HepG2 (cell line): ENCODE measurements around the gene NXNL2. TPM values are rescaled to one million over a fixed set of nuclear protein-coding genes. Genes with fewer than 3 reads are reported as not detected.

Source experiments
- ATAC-seq: fragments of 200-7000 bp; cut with Tn5 transposase; 3 replicates; pipeline ENCODE4 v1.9.1; 2020; ENCODE audit warnings: mild to moderate bottlenecking, moderate library complexity
- BruUV-seq: library from RNA; stranded (reverse); fragments of 400-500 nt; replicated peaks from 2 replicates; lab custom pipeline; 2021; lab: Mats Ljungman, UMichigan
- CTCF ChIA-PET: fragments of 300-600 bp; formaldehyde crosslinking; extraction: SDS; loops from one replicate; lab custom pipeline; 2021; ENCODE audit warnings: low total read pairs, inconsistent platforms, low intra/inter-chr PET ratio; lab: Yijun Ruan, JAX
- POLR2A ChIA-PET: fragments of 350-600 bp; sonication (Branson Sonifier 250); formaldehyde crosslinking; loops from one replicate; lab custom pipeline; 2020; ENCODE audit warnings: antibody characterized with exemption, inconsistent platforms; lab: Yijun Ruan, JAX
- DNase-seq: peaks from one replicate; pipeline ENCODE4 v3.0.0-alpha.2; 2015; ENCODE audit warnings: low spot score
- FAIRE-seq: peaks from 3 replicates; lab custom pipeline; 2011; peaks lifted over from hg19 to GRCh38; lab: Jason Lieb, UNC
- H2AFZ ChIP-seq: one replicate; pipeline ENCODE4 v1.6.1; 2011; ENCODE audit warnings: low read length, inconsistent platforms
- H3K27ac ChIP-seq: fragments of 300-600 bp; 3 replicates; pipeline ENCODE4 v1.8.0; 2011; ENCODE audit warnings: mixed run types, mild to moderate bottlenecking, mixed read lengths, low read length, inconsistent platforms; ENCODE audit not compliant: insufficient read depth; ENCODE audit errors: extremely low read length
- H3K27me3 ChIP-seq, 2 experiments: fragments of 200-600 bp in 1 of 2; 2 replicates in 1 of 2; 3 replicates in 1 of 2; pipeline versions ENCODE4 v1.6.0 to v1.8.0; 2011; ENCODE audit warnings: low read length in 2 of 2, mild to moderate bottlenecking in 2 of 2, moderate library complexity in 2 of 2, inconsistent platforms in 1 of 2; ENCODE audit not compliant: insufficient read depth in 2 of 2, control insufficient read depth in 1 of 2
- H3K36me3 ChIP-seq, 2 experiments: fragments of 200-600 bp in 1 of 2; replicated peaks in 1 of 2; 2 replicates in 1 of 2; 3 replicates in 1 of 2; pipeline versions ENCODE4 v1.5.1 to v1.8.0; 2011; ENCODE audit warnings: low read length in 2 of 2, inconsistent platforms in 1 of 2; ENCODE audit not compliant: insufficient read depth in 2 of 2, control insufficient read depth in 1 of 2
- H3K4me1 ChIP-seq: 2 replicates; pipeline ENCODE4 v1.5.1; 2012; ENCODE audit warnings: low read length, inconsistent platforms; ENCODE audit not compliant: insufficient read depth
- H3K4me2 ChIP-seq: 2 replicates; pipeline ENCODE4 v1.6.0; 2011; ENCODE audit warnings: low read depth, low read length, inconsistent platforms
- H3K4me3 ChIP-seq, 3 experiments: fragments of 200-600 bp in 1 of 3; sonication (generic), shearing (Covaris generic) in 1 of 3; replicated peaks in 1 of 3; 2 replicates each; pipeline ENCODE4 v1.5.1; 2011 to 2016; ENCODE audit warnings: low read length in 3 of 3, inconsistent platforms in 2 of 3, low read depth in 2 of 3, mild to moderate bottlenecking in 2 of 3, control low read depth in 1 of 3, mixed read lengths in 1 of 3; ENCODE audit not compliant: insufficient read depth in 1 of 3
- H3K79me2 ChIP-seq: one replicate; pipeline ENCODE4 v1.6.1; 2011; ENCODE audit warnings: low read length, inconsistent platforms; ENCODE audit not compliant: insufficient read depth
- H3K9ac ChIP-seq: 2 replicates; pipeline ENCODE4 v1.6.0; 2011; ENCODE audit warnings: mild to moderate bottlenecking, low read depth, low read length, inconsistent platforms; ENCODE audit not compliant: insufficient read depth
- H3K9me3 ChIP-seq: 2 replicates; pipeline ENCODE4 v1.5.1; 2012; ENCODE audit warnings: mild to moderate bottlenecking, low read length
- H4K20me1 ChIP-seq: 2 replicates; pipeline ENCODE4 v1.6.0; 2011; ENCODE audit warnings: inconsistent platforms, mild to moderate bottlenecking, low read length, moderate library complexity; ENCODE audit not compliant: insufficient read depth
- ERF ChIP-seq: IDR thresholded peaks from 2 replicates; pipeline ENCODE4 v1.6.1; 2018; ENCODE audit warnings: missing biosample characterization, missing genetic modification reagents
- LBX2 ChIP-seq: sonication (generic); formaldehyde crosslinking; IDR thresholded peaks from 2 replicates; pipeline ENCODE4 v1.5.0; 2020; ENCODE audit warnings: missing genetic modification reagents, mild to moderate bottlenecking, borderline replicate concordance
- PRDM15 ChIP-seq: sonication (generic); formaldehyde crosslinking; IDR thresholded peaks from 2 replicates; pipeline ENCODE4 v1.4.0; 2020; ENCODE audit warnings: missing genetic modification reagents
- RAD51 ChIP-seq: fragments of 450-650 bp; IDR thresholded peaks from 2 replicates; pipeline ENCODE4 v1.6.1; 2016; ENCODE audit warnings: borderline replicate concordance
- TAF1 ChIP-seq: sonication (generic); formaldehyde crosslinking; IDR thresholded peaks from 2 replicates; pipeline ENCODE4 v1.4.0; 2020; ENCODE audit warnings: missing genetic modification reagents
- TCF7 ChIP-seq: sonication (generic); IDR thresholded peaks from 2 replicates; pipeline ENCODE4 v1.6.1; 2016; ENCODE audit warnings: antibody characterized with exemption, low read depth
- THAP11 ChIP-seq: IDR thresholded peaks from 2 replicates; pipeline ENCODE4 v1.6.1; 2016; ENCODE audit warnings: missing biosample characterization, missing genetic modification reagents
- TRIM22 ChIP-seq: fragments of 450-650 bp; IDR thresholded peaks from 2 replicates; pipeline ENCODE4 v1.6.1; 2017
- ZBTB26 ChIP-seq: IDR thresholded peaks from 2 replicates; pipeline ENCODE4 v1.6.1; 2016; ENCODE audit warnings: missing compliant biosample characterization, missing genetic modification reagents, borderline replicate concordance
- ZKSCAN8 ChIP-seq: IDR thresholded peaks from 2 replicates; pipeline ENCODE4 v1.6.1; 2016; ENCODE audit warnings: borderline replicate concordance, missing genetic modification reagents, missing compliant biosample characterization
- ZNF121 ChIP-seq: sonication (generic); formaldehyde crosslinking; IDR thresholded peaks from 2 replicates; pipeline ENCODE4 v1.5.0; 2020; ENCODE audit warnings: mild to moderate bottlenecking, missing genetic modification reagents
- ZNF124 ChIP-seq: sonication (generic); formaldehyde crosslinking; IDR thresholded peaks from 2 replicates; pipeline ENCODE4 v1.4.0; 2020; ENCODE audit warnings: missing genetic modification reagents
- ZNF282 ChIP-seq: fragments of 450-650 bp; IDR thresholded peaks from 2 replicates; pipeline ENCODE4 v1.6.1; 2018; ENCODE audit not compliant: partially characterized antibody
- ZNF607 ChIP-seq: sonication (generic); formaldehyde crosslinking; IDR thresholded peaks from 2 replicates; pipeline ENCODE4 v1.5.1; 2020; ENCODE audit warnings: missing genetic modification reagents, mild to moderate bottlenecking, borderline replicate concordance
- ZNF713 ChIP-seq: sonication (generic); formaldehyde crosslinking; IDR thresholded peaks from 2 replicates; pipeline ENCODE4 v1.4.0; 2020; ENCODE audit warnings: mild to moderate bottlenecking, missing genetic modification reagents
- ZNF776 ChIP-seq: sonication (generic); formaldehyde crosslinking; IDR thresholded peaks from 2 replicates; pipeline ENCODE4 v1.4.0; 2020; ENCODE audit warnings: mild to moderate bottlenecking, missing genetic modification reagents
- ZNF883 ChIP-seq: sonication (generic); formaldehyde crosslinking; IDR thresholded peaks from 2 replicates; pipeline ENCODE4 v1.5.1; 2020; ENCODE audit warnings: mild to moderate bottlenecking, missing genetic modification reagents; ENCODE audit errors: not compliant biosample characterization
- WGBS: methylation state at CpG from one replicate; pipeline ENCODE4 v1.1.6; 2017; ENCODE audit warnings: low lambda C conversion rate; 5-methylcytosine and 5-hydroxymethylcytosine counted together
- in situ Hi-C: cut with HindIII; loops from 2 replicates; pipeline ENCODE4 v1.10.0; 2017; ENCODE audit warnings: low pct_unique_long_range_greater_than_20kb; ENCODE audit not compliant: extremely low pct_ligation_motif_present
- intact Hi-C: fragments of 100-400 bp; cut with micrococcal nuclease; formaldehyde crosslinking; loops from one replicate; pipeline ENCODE4 v1.10.0; 2022; ENCODE audit not compliant: unreplicated experiment
- polyA plus RNA-seq, 8 experiments: library from polyadenylated mRNA; depleted of rRNA in 3 of 8; stranded (reverse) in 7 of 8; unstranded in 1 of 8; fragments of >200 nt; fragmentation: Illumina TruSeq in 4 of 8; extraction: Trizol in 4 of 8; gene quantifications; 2 replicates each; pipeline versions ENCODE4 v1.2.1 to v1.2.3, GENCODE V29; 2011 to 2016; ENCODE audit warnings: low read depth in 4 of 8, missing spikeins in 1 of 8, mixed read lengths in 1 of 8; ENCODE audit not compliant: insufficient read depth in 1 of 8
- total RNA-seq, 5 experiments: library from RNA; depleted of rRNA; stranded (reverse); fragments of >200 nt; fragmentation: Illumina TruSeq; extraction: Trizol; gene quantifications; 2 replicates each; pipeline ENCODE4 v1.2.3, GENCODE V29; 2016; ENCODE audit warnings: low read depth in 1 of 5

Gene NXNL2
- total and polyA plus RNA-seq, 2 of the 13 experiments (the other 11 are each of a cell fraction or from before 2014, with no cell fraction given): not detected

- in situ Hi-C loops (no loop called here), intact Hi-C loops (no loop called here)
- ATAC-seq (no peak; the same call in 2 of the 3 replicates), DNase-seq (no peak), FAIRE-seq (no peak)
- Histone ChIP-seq H3K9me3 (no peaks in the 10 kb centered on the region), H3K4me2 (no peak overlapping the region), H3K27ac (no peak overlapping the region), H3K79me2 (no peaks in the 10 kb centered on the region), H3K9ac (no peak overlapping the region), H3K27me3 (no peaks in the 10 kb centered on the region), H3K4me3 (no peak overlapping the region), H3K36me3 (no peaks in the 10 kb centered on the region), H4K20me1 (no peaks in the 10 kb centered on the region), H2AFZ (no peak overlapping the region), H3K4me1 (no peaks in the 10 kb centered on the region)
- 61% methylated on average over 10 of the region's 17 CpGs for WGBS
- BruUV-seq: no TSS peak
- POLR2A ChIA-PET: no interaction called here
- CTCF ChIA-PET: no interaction called here
- TF ChIP-seq ZNF607 (CRISPR knock-in tag) (no peak), ZNF776 (CRISPR knock-in tag) (no peak), RAD51 (no peak), TAF1 (CRISPR knock-in tag) (no peak), ZKSCAN8 (CRISPR knock-in tag) (no peak), ZNF883 (no peak), ZNF124 (CRISPR knock-in tag) (no peak), LBX2 (CRISPR knock-in tag) (no peak), PRDM15 (CRISPR knock-in tag) (no peak), TCF7 (no peak), ZBTB26 (CRISPR knock-in tag) (no peak), TRIM22 (0 out of 2 replicates have a peak, but pooled peaks have one; percentile 12), ZNF121 (CRISPR knock-in tag) (no peak), ZNF282 (peak; percentile 30), THAP11 (CRISPR knock-in tag) (no peak), ZNF713 (CRISPR knock-in tag) (no peak), ERF (CRISPR knock-in tag) (no peak)
Measured at GRCh38 chr9:88503845-88504764, 30.9 kb upstream of the NXNL2 start.
